NK-92 (cell line): ENCODE measurements around the gene GLYATL3.
"Not testable (repeated sequence)": the region's sequence is repeated elsewhere in the genome, so short reads cannot be mapped to it uniquely, and the experiment has no call there.

Experiments
- DNase-seq: peaks from one replicate; lab custom pipeline; 2025; ENCODE audit not compliant: unreplicated experiment; lab: John Stamatoyannopoulos, UW

GLYATL3 gene

GRCh38 chr6:49499623-49500022 is at the start of gene GLYATL3:
Gene GLYATL3 (plus strand): TSS chr6:49499923. CDS start chr6:49511991, 12,068 bp downstream.
- no peak for DNase-seq

GRCh38 chr6:49453221-49453620 is 46.5 kb upstream of the GLYATL3 start:
- DNase-seq, result no peak

GRCh38 chr6:49454787-49455709 is 44.7 kb upstream of the GLYATL3 start:
- no peak for DNase-seq

GRCh38 chr6:49457771-49458170 is 42.0 kb upstream of the GLYATL3 start:
- no peak for DNase-seq

GRCh38 chr6:49462071-49462470 is 37.7 kb upstream of the GLYATL3 start:
- DNase-seq, result no peak

- DNase-seq, result no peak
Measured at GRCh38 chr6:49462599-49462926, 37.2 kb upstream of the GLYATL3 start.

GRCh38 chr6:49462927-49463611 is 36.7 kb upstream of the GLYATL3 start, which contains the start of the genes CENPQ and MMUT:
Gene CENPQ (plus strand): TSS chr6:49463370. CDS start chr6:49470177, 6,807 bp downstream.
Gene MMUT (minus strand): TSS chr6:49463253. CDS start chr6:49459466, 3,787 bp downstream.
- peak; percentile 32 for DNase-seq

GRCh38 chr6:49463612-49463967 is 36.1 kb upstream of the GLYATL3 start:
- no peak for DNase-seq

GRCh38 chr6:49464691-49465090 is 35.0 kb upstream of the GLYATL3 start:
- DNase-seq, result no peak

- DNase-seq, result no peak
Measured at GRCh38 chr6:49468042-49468441, 31.7 kb upstream of the GLYATL3 start.

- not testable (repeated sequence) for DNase-seq
Measured at GRCh38 chr6:49476564-49476963, 23.2 kb upstream of the GLYATL3 start.

- DNase-seq, result no peak
Measured at GRCh38 chr6:49479308-49479970, 20.3 kb upstream of the GLYATL3 start.

GRCh38 chr6:49481846-49482245 is 17.9 kb upstream of the GLYATL3 start:
- not testable (repeated sequence) for DNase-seq

- DNase-seq, result not testable (repeated sequence)
Measured at GRCh38 chr6:49483380-49483779, 16.3 kb upstream of the GLYATL3 start.

GRCh38 chr6:49490633-49491032 is 9.1 kb upstream of the GLYATL3 start:
- DNase-seq, result no peak

GRCh38 chr6:49497304-49497703 is 2.4 kb upstream of the GLYATL3 start:
- DNase-seq, result no peak

GRCh38 chr6:49499126-49499525 is 597 bp upstream of the GLYATL3 start:
- DNase-seq, result no peak

- DNase-seq, result no peak
Measured at GRCh38 chr6:49504666-49505065, 4.9 kb downstream of the GLYATL3 start.

- no peak for DNase-seq
Measured at GRCh38 chr6:49506569-49507111, 6.9 kb downstream of the GLYATL3 start.

- DNase-seq, result no peak
Measured at GRCh38 chr6:49509342-49509741, 9.6 kb downstream of the GLYATL3 start.
